ENCODE data around the gene PPARD. TPM values are rescaled to one million over a fixed set of nuclear protein-coding genes. Genes with fewer than 3 reads are reported as not detected.
A peak's percentile ranks its signal among the peaks of the same experiment; 100 is the strongest.
"Not testable (repeated sequence)": the region's sequence is repeated elsewhere in the genome, so short reads cannot be mapped to it uniquely, and the experiment has no call there.

Gene PPARD
- total RNA-seq, 4 donors from 2014 or later = 24.8 to 67.9 (median 45.4) TPM

GRCh38 chr6:35427851-35428321 is 85.5 kb downstream of the PPARD start:
- DNase-seq = no peak
- Histone ChIP-seq H3K36me3 (peaks cover 0 to 53% (median 0%) of the 10 kb centered on the region in 3 donors), H3K4me1 (peaks cover 0 to 10% (median 0%) of the 10 kb centered on the region in 4 donors), H3K27me3 (no peaks in the 10 kb centered on the region), H3K4me3 (no peak overlapping the region), H3K9me3 (peaks cover 0 to 24% (median 7%) of the 10 kb centered on the region in 4 donors), H3K27ac (no peak overlapping the region)
- TF ChIP-seq CTCF (IDR thresholded peaks at IDR 0.05) (no peak), POLR2A (IDR thresholded peaks at IDR 0.05) (no peak)

- no peak for DNase-seq
- H3K27ac ChIP-seq = no peak overlapping the region
- no peak overlapping the region for H3K4me3 ChIP-seq
- no peaks in the 10 kb centered on the region for H3K27me3 ChIP-seq
- H3K9me3 ChIP-seq = peaks cover 0 to 24% (median 7%) of the 10 kb centered on the region in 4 donors
- peaks cover 0 to 46% (median 0%) of the 10 kb centered on the region in 3 donors for H3K36me3 ChIP-seq
- H3K4me1 ChIP-seq = peaks cover 0 to 10% (median 0%) of the 10 kb centered on the region in 4 donors
- TF ChIP-seq POLR2A (IDR thresholded peaks at IDR 0.05) = no peak
- no peak for TF ChIP-seq CTCF (IDR thresholded peaks at IDR 0.05)
Measured at GRCh38 chr6:35428421-35429149, 86.2 kb downstream of the PPARD start.

- Histone ChIP-seq H3K4me3 (no peak overlapping the region), H3K36me3 (peaks cover 0 to 38% (median 0%) of the 10 kb centered on the region in 3 donors), H3K27ac (no peak overlapping the region), H3K4me1 (peaks cover 0 to 15% (median 2%) of the 10 kb centered on the region in 4 donors), H3K27me3 (no peaks in the 10 kb centered on the region), H3K9me3 (peaks cover 0 to 24% (median 7%) of the 10 kb centered on the region in 4 donors)
- TF ChIP-seq CTCF (IDR thresholded peaks at IDR 0.05) (no peak), POLR2A (IDR thresholded peaks at IDR 0.05) (no peak)
- DNase-seq = no peak
Measured at GRCh38 chr6:35429463-35429862, 87.1 kb downstream of the PPARD start.

GRCh38 chr6:35432291-35432690 is 89.9 kb downstream of the PPARD start:
- no peak for TF ChIP-seq POLR2A (IDR thresholded peaks at IDR 0.05)
- no peak for TF ChIP-seq CTCF (IDR thresholded peaks at IDR 0.05)
- Histone ChIP-seq H3K4me1 (peaks cover 0 to 29% (median 5%) of the 10 kb centered on the region in 4 donors), H3K9me3 (peaks cover 0 to 24% (median 7%) of the 10 kb centered on the region in 4 donors), H3K4me3 (no peak overlapping the region), H3K36me3 (peaks cover 0 to 9% (median 0%) of the 10 kb centered on the region in 3 donors), H3K27ac (peak overlapping the region in 2 of 4 donors; percentile 9 to 44), H3K27me3 (no peaks in the 10 kb centered on the region)
- peak in 2 of 3 donors; percentile 66 to 67 for DNase-seq

- H3K27ac ChIP-seq = peak overlapping the region in 1 of 4 donors; percentile 44
- H3K36me3 ChIP-seq, H3K27me3 ChIP-seq, DNase-seq, H3K4me3 ChIP-seq: not testable (repeated sequence)
- peaks cover 0 to 24% (median 7%) of the 10 kb centered on the region in 4 donors for H3K9me3 ChIP-seq
- H3K4me1 ChIP-seq = peaks cover 0 to 29% (median 5%) of the 10 kb centered on the region in 4 donors
Measured at GRCh38 chr6:35432702-35433101, 90.3 kb downstream of the PPARD start.

Data from Peyer's patch (tissue), 4 donors.